Liver (tissue), 9 donors: ENCODE measurements around the gene GNG7. TPM values are rescaled to one million over a fixed set of nuclear protein-coding genes. Genes with fewer than 3 reads are reported as not detected.
A peak's percentile ranks its signal among the peaks of the same experiment; 100 is the strongest.

Source experiments
- DNase-seq: peaks from one replicate; pipeline ENCODE4 v3.0.0-alpha.2; 2017; ENCODE audit warnings: low spot score
- H3K27ac ChIP-seq, 2 donors: one replicate each; pipeline ENCODE4 v1.7.0; 2013; ENCODE audit warnings: inconsistent platforms in 2 of 2, low read length in 2 of 2, control low read depth in 1 of 2, low read depth in 1 of 2, mild to moderate bottlenecking in 1 of 2
- H3K27me3 ChIP-seq, 4 donors: one replicate each; pipeline versions ENCODE4 v1.6.1 to v1.7.0; 2013; ENCODE audit warnings: low read length in 3 of 4, inconsistent platforms in 1 of 4, mild to moderate bottlenecking in 1 of 4, moderate library complexity in 1 of 4; ENCODE audit not compliant: control insufficient read depth in 4 of 4, insufficient read depth in 4 of 4
- H3K36me3 ChIP-seq, 4 donors: one replicate each; pipeline versions ENCODE4 v1.6.1 to v1.7.0; 2013; ENCODE audit warnings: low read length in 3 of 4, mild to moderate bottlenecking in 3 of 4, low read depth in 1 of 4, moderate library complexity in 1 of 4; ENCODE audit not compliant: control insufficient read depth in 4 of 4, insufficient read depth in 3 of 4
- H3K4me1 ChIP-seq, 4 donors: one replicate each; pipeline versions ENCODE4 v1.6.1 to v1.7.0; 2013; ENCODE audit warnings: low read length in 3 of 4, mild to moderate bottlenecking in 3 of 4, moderate library complexity in 1 of 4; ENCODE audit not compliant: control insufficient read depth in 4 of 4, insufficient read depth in 4 of 4
- H3K4me3 ChIP-seq, 3 donors: one replicate each; pipeline versions ENCODE4 v1.6.1 to v1.7.0; 2013; ENCODE audit warnings: low read length in 3 of 3, control low read depth in 1 of 3, low read depth in 1 of 3, mild to moderate bottlenecking in 1 of 3
- H3K9ac ChIP-seq, 2 donors: one replicate each; pipeline ENCODE4 v1.7.0; 2013; ENCODE audit warnings: low read length in 2 of 2, mild to moderate bottlenecking in 2 of 2, moderate library complexity in 2 of 2, control low read depth in 1 of 2, low read depth in 1 of 2
- H3K9me3 ChIP-seq, 4 donors: one replicate each; pipeline versions ENCODE4 v1.6.1 to v1.7.0; 2013; ENCODE audit warnings: low read length in 3 of 4; ENCODE audit not compliant: control insufficient read depth in 4 of 4
- EGR1 ChIP-seq, 2 donors: IDR thresholded peaks; 2 replicates each; pipeline ENCODE4 v1.6.1; 2016 to 2018; ENCODE audit warnings: antibody characterized with exemption in 2 of 2, low read depth in 2 of 2
- FOXA1 ChIP-seq: IDR thresholded peaks from 2 replicates; pipeline ENCODE4 v1.6.1; 2016; ENCODE audit warnings: antibody characterized with exemption
- FOXA2 ChIP-seq: IDR thresholded peaks from 2 replicates; pipeline ENCODE4 v1.6.1; 2016; ENCODE audit warnings: antibody characterized with exemption
- GABPA ChIP-seq, 2 donors: IDR thresholded peaks in 1 of 2; conservative IDR thresholded peaks in 1 of 2; 2 replicates each; pipeline ENCODE4 v1.6.1; 2016; ENCODE audit warnings: antibody characterized with exemption in 2 of 2, mild to moderate bottlenecking in 1 of 2, moderate library complexity in 1 of 2
- HNF4A ChIP-seq, 2 donors: conservative IDR thresholded peaks; 2 replicates each; pipeline ENCODE4 v1.6.1; 2016; ENCODE audit warnings: antibody characterized with exemption in 2 of 2, mild to moderate bottlenecking in 2 of 2
- HNF4G ChIP-seq: IDR thresholded peaks from 2 replicates; pipeline ENCODE4 v1.6.1; 2016; ENCODE audit warnings: antibody characterized with exemption
- JUND ChIP-seq, 2 donors: IDR thresholded peaks; 2 replicates each; pipeline ENCODE4 v1.6.1; 2016; ENCODE audit warnings: antibody characterized with exemption in 2 of 2
- NR2F2 ChIP-seq: IDR thresholded peaks from 2 replicates; pipeline ENCODE4 v1.6.1; 2016; ENCODE audit warnings: antibody characterized with exemption
- RAD21 ChIP-seq, 2 donors: IDR thresholded peaks; 2 replicates each; pipeline ENCODE4 v1.6.1; 2016; ENCODE audit warnings: antibody characterized with exemption in 2 of 2, mild to moderate bottlenecking in 2 of 2
- RXRA ChIP-seq, 2 donors: IDR thresholded peaks; 2 replicates each; pipeline ENCODE4 v1.6.1; 2017 to 2018; ENCODE audit warnings: antibody characterized with exemption in 2 of 2, mild to moderate bottlenecking in 1 of 2
- YY1 ChIP-seq: IDR thresholded peaks from 2 replicates; pipeline ENCODE4 v1.6.1; 2016; ENCODE audit warnings: antibody characterized with exemption, mild to moderate bottlenecking
- WGBS: extraction: QIAGEN DNeasy Blood & Tissue Kit; methylation state at CpG from one replicate; pipeline ENCODE4 v1.1.7; 2013; 5-methylcytosine and 5-hydroxymethylcytosine counted together
- polyA plus RNA-seq, 2 donors: library from polyadenylated mRNA; stranded (reverse) in 1 of 2; unstranded in 1 of 2; fragments of 200-250 nt in 1 of 2; fragments of >200 nt in 1 of 2; fragmentation: Nextera tagmentation in 1 of 2; extraction: Ambion mirVana in 1 of 2; gene quantifications; one replicate each; pipeline versions ENCODE4 v1.2.1 to v1.2.3, GENCODE V29; 2013 to 2015
- total RNA-seq, 2 donors: library from RNA; depleted of rRNA; stranded (reverse); fragments of >200 nt; gene quantifications; one replicate each; pipeline ENCODE4 v1.2.3, GENCODE V29; 2014
- TF ChIP-seq, protein P1 (sequence below): fragments of 150-350 bp; IDR thresholded peaks from 2 replicates; pipeline ENCODE4 v1.5.1; 2017; ENCODE audit warnings: improper control_type of control experiment, low read depth, low read length; ENCODE audit not compliant: missing input control
- TF ChIP-seq, protein P2 (sequence below): IDR thresholded peaks from 2 replicates; pipeline ENCODE4 v1.6.1; 2016; ENCODE audit warnings: antibody characterized with exemption, mild to moderate bottlenecking
- TF ChIP-seq, protein P3 (sequence below): IDR thresholded peaks from 2 replicates; pipeline ENCODE4 v1.6.1; 2016; ENCODE audit warnings: antibody characterized with exemption
- TF ChIP-seq, protein P4 (sequence below): IDR thresholded peaks from 2 replicates; pipeline ENCODE4 v1.6.1; 2016; ENCODE audit warnings: antibody characterized with exemption
- TF ChIP-seq, protein P5 (sequence below): IDR thresholded peaks from 2 replicates; pipeline ENCODE4 v1.6.1; 2016; ENCODE audit warnings: antibody characterized with exemption
- donor health status: healthy.
- donor health status: healthy.
- donor health status: healthy.
- donor health status: healthy.
- donor health status: healthy.

GNG7 gene
- total and polyA plus RNA-seq, 4 donors = 0.75 to 1.9 (median 1.1) TPM

DNA sequence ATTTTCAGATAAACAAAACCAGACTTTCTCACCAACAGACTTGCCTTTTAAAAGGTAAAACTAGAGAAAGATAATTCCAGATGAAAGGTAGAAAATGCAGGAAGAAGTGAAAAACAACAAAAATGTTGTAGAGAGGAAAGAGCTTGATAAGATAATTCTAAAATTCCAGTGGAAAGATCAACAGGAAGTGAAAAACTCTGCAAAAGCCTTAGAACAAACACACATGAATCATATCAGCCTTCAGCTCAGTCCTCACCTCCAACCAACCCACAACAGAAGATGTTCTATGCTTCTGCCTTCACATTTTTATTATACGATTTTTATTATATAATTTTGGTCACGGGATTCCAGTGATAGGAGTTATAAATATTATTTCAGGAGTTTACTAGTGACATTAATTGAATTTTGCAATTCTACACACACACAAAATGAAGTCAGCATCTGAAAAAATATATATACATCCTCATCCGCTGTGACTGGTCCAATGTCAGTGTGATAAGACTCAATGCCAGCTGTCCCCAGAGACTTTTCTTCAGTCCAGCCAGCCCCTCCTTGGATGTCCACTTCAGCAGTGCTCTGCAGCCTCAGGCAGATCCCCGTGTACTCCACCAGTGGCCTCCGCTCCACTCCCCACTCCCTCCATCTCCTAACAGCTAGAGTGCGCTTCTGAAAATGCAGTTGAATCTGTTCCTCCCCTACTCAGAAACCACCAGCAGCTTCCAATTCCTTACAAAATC, 168.6 kb downstream of the GNG7 start:
- no peaks in the 10 kb centered on the region for H3K9me3 ChIP-seq
- H3K4me1 ChIP-seq = peaks cover 0 to 7% (median 2%) of the 10 kb centered on the region in 4 donors
- no peaks in the 10 kb centered on the region for H3K27me3 ChIP-seq
- WGBS = 89% methylated on average over 6 of the region's 6 CpGs
- no peak for DNase-seq
- no peaks in the 10 kb centered on the region for H3K36me3 ChIP-seq
- no peak overlapping the region for H3K4me3 ChIP-seq
- H3K27ac ChIP-seq = no peak overlapping the region
- no peak overlapping the region for H3K9ac ChIP-seq
- TF ChIP-seq HNF4A (conservative IDR thresholded peaks at IDR 0.05) (no peak), FOXA2 (peak; percentile 43), RXRA (IDR thresholded peaks at IDR 0.05) (peak in 1 of 2 donors; percentile 27), EGR1 (IDR thresholded peaks at IDR 0.05; ENCODE audit: low read depth in 2 of 2) (peak in 1 of 2 donors; percentile 51), GABPA (IDR thresholded peaks at IDR 0.05 in 1 of 2, conservative IDR thresholded peaks at IDR 0.05 in 1 of 2) (peak in 1 of 2 donors; percentile 34), FOXA1 (no peak), RAD21 (IDR thresholded peaks at IDR 0.05) (no peak)
- TF ChIP-seq, protein P1, sequence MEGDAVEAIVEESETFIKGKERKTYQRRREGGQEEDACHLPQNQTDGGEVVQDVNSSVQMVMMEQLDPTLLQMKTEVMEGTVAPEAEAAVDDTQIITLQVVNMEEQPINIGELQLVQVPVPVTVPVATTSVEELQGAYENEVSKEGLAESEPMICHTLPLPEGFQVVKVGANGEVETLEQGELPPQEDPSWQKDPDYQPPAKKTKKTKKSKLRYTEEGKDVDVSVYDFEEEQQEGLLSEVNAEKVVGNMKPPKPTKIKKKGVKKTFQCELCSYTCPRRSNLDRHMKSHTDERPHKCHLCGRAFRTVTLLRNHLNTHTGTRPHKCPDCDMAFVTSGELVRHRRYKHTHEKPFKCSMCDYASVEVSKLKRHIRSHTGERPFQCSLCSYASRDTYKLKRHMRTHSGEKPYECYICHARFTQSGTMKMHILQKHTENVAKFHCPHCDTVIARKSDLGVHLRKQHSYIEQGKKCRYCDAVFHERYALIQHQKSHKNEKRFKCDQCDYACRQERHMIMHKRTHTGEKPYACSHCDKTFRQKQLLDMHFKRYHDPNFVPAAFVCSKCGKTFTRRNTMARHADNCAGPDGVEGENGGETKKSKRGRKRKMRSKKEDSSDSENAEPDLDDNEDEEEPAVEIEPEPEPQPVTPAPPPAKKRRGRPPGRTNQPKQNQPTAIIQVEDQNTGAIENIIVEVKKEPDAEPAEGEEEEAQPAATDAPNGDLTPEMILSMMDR = no peak

DNA sequence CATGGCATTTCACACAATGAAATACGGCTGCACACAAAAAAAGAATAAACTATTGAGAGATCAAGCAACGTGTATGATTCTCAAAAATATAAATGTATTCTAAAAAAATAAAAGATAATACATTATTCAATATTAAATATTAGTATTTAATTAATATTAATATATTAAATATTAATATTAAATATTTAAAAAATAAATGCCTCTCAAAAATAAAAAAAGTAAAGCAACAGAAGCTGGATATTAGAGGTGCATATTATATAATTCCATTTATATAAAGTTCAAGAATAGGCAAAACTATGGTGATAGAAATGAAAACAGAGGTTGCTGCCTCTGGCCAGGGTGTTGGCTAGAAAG, 169.4 kb downstream of the GNG7 start:
- WGBS = 79% methylated on average over 2 of the region's 2 CpGs
- no peak for TF ChIP-seq RXRA (IDR thresholded peaks at IDR 0.05)
- TF ChIP-seq, protein P1 = no peak
- TF ChIP-seq, protein P2, sequence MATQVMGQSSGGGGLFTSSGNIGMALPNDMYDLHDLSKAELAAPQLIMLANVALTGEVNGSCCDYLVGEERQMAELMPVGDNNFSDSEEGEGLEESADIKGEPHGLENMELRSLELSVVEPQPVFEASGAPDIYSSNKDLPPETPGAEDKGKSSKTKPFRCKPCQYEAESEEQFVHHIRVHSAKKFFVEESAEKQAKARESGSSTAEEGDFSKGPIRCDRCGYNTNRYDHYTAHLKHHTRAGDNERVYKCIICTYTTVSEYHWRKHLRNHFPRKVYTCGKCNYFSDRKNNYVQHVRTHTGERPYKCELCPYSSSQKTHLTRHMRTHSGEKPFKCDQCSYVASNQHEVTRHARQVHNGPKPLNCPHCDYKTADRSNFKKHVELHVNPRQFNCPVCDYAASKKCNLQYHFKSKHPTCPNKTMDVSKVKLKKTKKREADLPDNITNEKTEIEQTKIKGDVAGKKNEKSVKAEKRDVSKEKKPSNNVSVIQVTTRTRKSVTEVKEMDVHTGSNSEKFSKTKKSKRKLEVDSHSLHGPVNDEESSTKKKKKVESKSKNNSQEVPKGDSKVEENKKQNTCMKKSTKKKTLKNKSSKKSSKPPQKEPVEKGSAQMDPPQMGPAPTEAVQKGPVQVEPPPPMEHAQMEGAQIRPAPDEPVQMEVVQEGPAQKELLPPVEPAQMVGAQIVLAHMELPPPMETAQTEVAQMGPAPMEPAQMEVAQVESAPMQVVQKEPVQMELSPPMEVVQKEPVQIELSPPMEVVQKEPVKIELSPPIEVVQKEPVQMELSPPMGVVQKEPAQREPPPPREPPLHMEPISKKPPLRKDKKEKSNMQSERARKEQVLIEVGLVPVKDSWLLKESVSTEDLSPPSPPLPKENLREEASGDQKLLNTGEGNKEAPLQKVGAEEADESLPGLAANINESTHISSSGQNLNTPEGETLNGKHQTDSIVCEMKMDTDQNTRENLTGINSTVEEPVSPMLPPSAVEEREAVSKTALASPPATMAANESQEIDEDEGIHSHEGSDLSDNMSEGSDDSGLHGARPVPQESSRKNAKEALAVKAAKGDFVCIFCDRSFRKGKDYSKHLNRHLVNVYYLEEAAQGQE = no peak
- no peak for TF ChIP-seq HNF4G
- TF ChIP-seq, protein P3, sequence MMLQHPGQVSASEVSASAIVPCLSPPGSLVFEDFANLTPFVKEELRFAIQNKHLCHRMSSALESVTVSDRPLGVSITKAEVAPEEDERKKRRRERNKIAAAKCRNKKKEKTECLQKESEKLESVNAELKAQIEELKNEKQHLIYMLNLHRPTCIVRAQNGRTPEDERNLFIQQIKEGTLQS = no peak
- no peak for TF ChIP-seq YY1
- TF ChIP-seq, protein P4, sequence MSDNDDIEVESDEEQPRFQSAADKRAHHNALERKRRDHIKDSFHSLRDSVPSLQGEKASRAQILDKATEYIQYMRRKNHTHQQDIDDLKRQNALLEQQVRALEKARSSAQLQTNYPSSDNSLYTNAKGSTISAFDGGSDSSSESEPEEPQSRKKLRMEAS = no peak
- no peak for TF ChIP-seq RAD21 (IDR thresholded peaks at IDR 0.05)
- no peak for TF ChIP-seq FOXA1
- TF ChIP-seq HNF4A (conservative IDR thresholded peaks at IDR 0.05) = no peak
- TF ChIP-seq EGR1 (IDR thresholded peaks at IDR 0.05; ENCODE audit: low read depth in 2 of 2) = no peak
- no peak for TF ChIP-seq FOXA2
- no peak for TF ChIP-seq NR2F2
- no peak for TF ChIP-seq JUND (IDR thresholded peaks at IDR 0.05)
- TF ChIP-seq, protein P5, sequence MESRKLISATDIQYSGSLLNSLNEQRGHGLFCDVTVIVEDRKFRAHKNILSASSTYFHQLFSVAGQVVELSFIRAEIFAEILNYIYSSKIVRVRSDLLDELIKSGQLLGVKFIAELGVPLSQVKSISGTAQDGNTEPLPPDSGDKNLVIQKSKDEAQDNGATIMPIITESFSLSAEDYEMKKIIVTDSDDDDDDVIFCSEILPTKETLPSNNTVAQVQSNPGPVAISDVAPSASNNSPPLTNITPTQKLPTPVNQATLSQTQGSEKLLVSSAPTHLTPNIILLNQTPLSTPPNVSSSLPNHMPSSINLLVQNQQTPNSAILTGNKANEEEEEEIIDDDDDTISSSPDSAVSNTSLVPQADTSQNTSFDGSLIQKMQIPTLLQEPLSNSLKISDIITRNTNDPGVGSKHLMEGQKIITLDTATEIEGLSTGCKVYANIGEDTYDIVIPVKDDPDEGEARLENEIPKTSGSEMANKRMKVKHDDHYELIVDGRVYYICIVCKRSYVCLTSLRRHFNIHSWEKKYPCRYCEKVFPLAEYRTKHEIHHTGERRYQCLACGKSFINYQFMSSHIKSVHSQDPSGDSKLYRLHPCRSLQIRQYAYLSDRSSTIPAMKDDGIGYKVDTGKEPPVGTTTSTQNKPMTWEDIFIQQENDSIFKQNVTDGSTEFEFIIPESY = no peak
- Histone ChIP-seq H3K27me3 (no peaks in the 10 kb centered on the region), H3K9me3 (no peaks in the 10 kb centered on the region), H3K27ac (no peak overlapping the region), H3K4me3 (no peak overlapping the region), H3K9ac (no peak overlapping the region), H3K4me1 (peaks cover 0 to 7% (median 2%) of the 10 kb centered on the region in 4 donors), H3K36me3 (no peaks in the 10 kb centered on the region)
- DNase-seq = no peak
